Peyer's patch (tissue), 4 donors: Measurements from ENCODE around the gene NPR1. TPM values are rescaled to one million over a fixed set of nuclear protein-coding genes. Genes with fewer than 3 reads are reported as not detected.
A peak's percentile ranks its signal among the peaks of the same experiment; 100 is the strongest.

Experiments used
- DNase-seq, 3 donors: peaks; one replicate each; pipeline ENCODE4 v3.0.0-alpha.2; 2017 to 2019
- H3K27ac ChIP-seq, 4 donors: fragments of 200-600 bp; sonication (generic); one replicate each; pipeline ENCODE4 v1.5.1; 2016 to 2019
- H3K27me3 ChIP-seq, 2 donors: fragments of 200-600 bp; sonication (generic); one replicate each; pipeline ENCODE4 v1.5.1; 2019
- H3K36me3 ChIP-seq, 3 donors: fragments of 200-600 bp; sonication (generic); one replicate each; pipeline ENCODE4 v1.5.1; 2016 to 2019
- H3K4me1 ChIP-seq, 4 donors: fragments of 200-600 bp; sonication (generic); one replicate each; pipeline ENCODE4 v1.5.1; 2016 to 2019
- H3K4me3 ChIP-seq, 4 donors: fragments of 200-600 bp; sonication (generic); 1 replicate in 3 of 4; 2 replicates in 1 of 4; pipeline ENCODE4 v1.5.1; 2016 to 2019; ENCODE audit warnings: mild to moderate bottlenecking in 1 of 4
- H3K9me3 ChIP-seq, 4 donors: fragments of 200-600 bp; sonication (generic); one replicate each; pipeline ENCODE4 v1.5.1; 2016 to 2019; ENCODE audit warnings: mild to moderate bottlenecking in 1 of 4
- POLR2A ChIP-seq, 2 donors: fragments of 450-650 bp; IDR thresholded peaks; one replicate each; pipeline ENCODE4 v1.5.1; 2017; ENCODE audit warnings: antibody characterized with exemption in 2 of 2, mild to moderate bottlenecking in 2 of 2, moderate library complexity in 2 of 2
- total RNA-seq, 4 donors: library from RNA; depleted of rRNA; stranded (reverse); fragments of >200 nt; gene quantifications; one replicate each; pipeline ENCODE4 v1.1.0, GENCODE V29; 2016
- TF ChIP-seq, protein P1 (sequence below), 6 experiments: fragments of 450-650 bp in 4 of 6; fragments of 200-600 bp in 2 of 6; sonication (generic) in 1 of 6; IDR thresholded peaks; one replicate each; pipeline ENCODE4 v1.5.1; 2017 to 2019; ENCODE audit warnings: antibody characterized with exemption in 6 of 6, mild to moderate bottlenecking in 3 of 6, moderate library complexity in 1 of 6

NPR1 gene
- total RNA-seq, 4 donors from 2014 or later, result 5.0 to 17.3 (median 10.9) TPM

DNA sequence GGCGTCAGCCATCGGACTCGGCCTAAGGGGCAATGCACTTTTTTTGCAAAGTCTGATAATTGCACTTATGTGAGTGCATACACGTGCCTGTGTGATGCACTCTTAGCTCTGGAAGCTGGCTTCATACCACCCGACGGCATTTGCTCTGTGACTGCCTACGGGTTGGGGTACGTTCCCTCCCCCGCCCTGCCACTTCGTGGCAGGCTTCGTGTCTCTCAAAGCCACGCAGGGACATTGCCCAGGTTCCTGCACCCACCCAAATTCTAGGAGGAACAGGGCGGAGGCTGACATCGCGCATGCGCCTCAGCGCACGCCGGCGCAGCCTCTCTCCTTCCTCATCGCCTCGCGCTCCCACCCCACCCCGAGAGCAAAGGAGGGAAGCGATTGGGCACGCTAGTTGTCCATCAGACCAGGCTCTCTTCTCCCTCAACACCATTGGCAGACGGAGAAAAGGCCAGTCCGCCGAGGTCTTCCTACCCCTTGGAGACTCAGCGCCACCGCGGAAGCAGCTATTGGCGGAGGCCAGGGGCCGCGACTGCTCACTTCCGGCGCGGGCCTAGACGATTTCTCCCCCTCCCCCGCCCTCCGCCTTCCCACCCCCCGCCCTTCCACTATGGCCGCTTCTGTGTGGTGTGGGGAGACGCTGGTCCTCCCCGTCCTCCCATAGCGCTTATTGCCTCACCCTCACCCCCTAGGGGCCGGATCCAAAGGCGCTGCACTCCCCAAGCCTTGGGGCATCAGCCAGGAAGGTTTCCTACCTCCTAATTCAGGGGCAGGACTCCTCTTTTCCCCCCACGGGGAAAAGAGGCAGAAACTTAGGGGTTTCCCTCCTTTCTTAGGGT lies 49.2 kb downstream of the NPR1 start, which contains the start of gene INTS3:
Gene INTS3, plus strand, starts transcription at position 588 of the 842 bp plus-strand sequence. CDS start 585 bp downstream, outside the sequence.
- Histone ChIP-seq H3K9me3 (no peaks in the 10 kb centered on the region), H3K4me3 (peak within 1 kb of the TSS; percentile 53 to 88 (median 70)), H3K27ac (peak within 1 kb of the TSS; percentile 81 to 96 (median 90)), H3K4me1 (peaks cover 0 to 20% (median 0%) of the 10 kb centered on the region in 4 donors), H3K36me3 (no peaks in the 10 kb centered on the region), H3K27me3 (no peaks in the 10 kb centered on the region)
- DNase-seq, result peak; percentile 99 to 100 (median 99)
- TF ChIP-seq, protein P1, sequence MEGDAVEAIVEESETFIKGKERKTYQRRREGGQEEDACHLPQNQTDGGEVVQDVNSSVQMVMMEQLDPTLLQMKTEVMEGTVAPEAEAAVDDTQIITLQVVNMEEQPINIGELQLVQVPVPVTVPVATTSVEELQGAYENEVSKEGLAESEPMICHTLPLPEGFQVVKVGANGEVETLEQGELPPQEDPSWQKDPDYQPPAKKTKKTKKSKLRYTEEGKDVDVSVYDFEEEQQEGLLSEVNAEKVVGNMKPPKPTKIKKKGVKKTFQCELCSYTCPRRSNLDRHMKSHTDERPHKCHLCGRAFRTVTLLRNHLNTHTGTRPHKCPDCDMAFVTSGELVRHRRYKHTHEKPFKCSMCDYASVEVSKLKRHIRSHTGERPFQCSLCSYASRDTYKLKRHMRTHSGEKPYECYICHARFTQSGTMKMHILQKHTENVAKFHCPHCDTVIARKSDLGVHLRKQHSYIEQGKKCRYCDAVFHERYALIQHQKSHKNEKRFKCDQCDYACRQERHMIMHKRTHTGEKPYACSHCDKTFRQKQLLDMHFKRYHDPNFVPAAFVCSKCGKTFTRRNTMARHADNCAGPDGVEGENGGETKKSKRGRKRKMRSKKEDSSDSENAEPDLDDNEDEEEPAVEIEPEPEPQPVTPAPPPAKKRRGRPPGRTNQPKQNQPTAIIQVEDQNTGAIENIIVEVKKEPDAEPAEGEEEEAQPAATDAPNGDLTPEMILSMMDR (IDR thresholded peaks at IDR 0.05), result peak in 1 of 6 experiments; percentile 11
- peak; percentile 28 to 44 for TF ChIP-seq POLR2A (IDR thresholded peaks at IDR 0.05)

DNA sequence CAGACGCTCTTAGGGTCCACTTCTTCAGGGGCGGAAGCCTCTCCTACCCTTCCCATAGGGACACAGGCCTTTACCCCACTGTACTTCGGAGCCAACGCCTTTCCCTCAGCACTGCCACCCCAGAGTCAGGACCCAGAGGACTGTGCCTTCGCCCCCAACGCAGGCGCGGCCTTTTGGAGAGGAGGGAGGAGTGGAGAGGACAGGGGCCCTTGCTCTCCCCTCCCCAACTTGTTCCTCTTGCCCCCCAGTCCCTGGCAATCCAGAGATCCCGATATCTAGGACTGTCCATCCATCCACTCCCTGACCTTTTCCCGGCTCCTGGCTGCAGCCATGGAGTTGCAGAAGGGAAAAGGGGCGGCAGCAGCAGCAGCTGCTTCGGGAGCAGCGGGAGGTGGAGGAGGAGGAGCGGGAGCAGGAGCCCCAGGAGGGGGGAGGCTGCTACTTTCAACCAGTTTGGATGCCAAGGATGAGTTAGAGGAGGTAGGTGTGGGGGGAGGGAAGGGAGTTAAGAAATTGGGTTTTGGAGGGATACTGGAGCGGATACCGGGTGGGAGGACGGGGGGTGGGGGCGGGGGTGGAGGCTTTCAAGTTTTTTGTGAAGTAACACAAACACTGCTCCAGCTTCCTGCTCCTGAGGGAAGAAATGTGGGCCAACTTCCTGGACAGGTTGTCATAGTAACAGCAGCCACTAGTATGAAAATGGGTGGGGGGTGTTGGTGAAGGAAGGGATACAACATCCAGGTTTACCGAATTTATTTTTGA lies 50.0 kb downstream of the NPR1 start:
- Histone ChIP-seq H3K27me3 (no peaks in the 10 kb centered on the region), H3K9me3 (no peaks in the 10 kb centered on the region), H3K36me3 (no peaks in the 10 kb centered on the region), H3K27ac (peak overlapping the region; percentile 81 to 96 (median 90)), H3K4me3 (peak overlapping the region; percentile 53 to 88 (median 70)), H3K4me1 (peaks cover 0 to 20% (median 0%) of the 10 kb centered on the region in 4 donors)
- TF ChIP-seq, protein P1 (IDR thresholded peaks at IDR 0.05), result no peak
- no peak for TF ChIP-seq POLR2A (IDR thresholded peaks at IDR 0.05)
- DNase-seq, result peak in 2 of 3 donors; percentile 53 to 66

GRCh38 chr1:153730468-153730988 lies 52.0 kb downstream of the NPR1 start:
- Histone ChIP-seq H3K27me3 (no peaks in the 10 kb centered on the region), H3K36me3 (no peaks in the 10 kb centered on the region), H3K4me3 (no peak overlapping the region), H3K4me1 (peaks cover 0 to 20% (median 0%) of the 10 kb centered on the region in 4 donors), H3K27ac (no peak overlapping the region), H3K9me3 (no peaks in the 10 kb centered on the region)
- no peak for DNase-seq
- TF ChIP-seq, protein P1 (IDR thresholded peaks at IDR 0.05), result no peak
- no peak for TF ChIP-seq POLR2A (IDR thresholded peaks at IDR 0.05)

DNA sequence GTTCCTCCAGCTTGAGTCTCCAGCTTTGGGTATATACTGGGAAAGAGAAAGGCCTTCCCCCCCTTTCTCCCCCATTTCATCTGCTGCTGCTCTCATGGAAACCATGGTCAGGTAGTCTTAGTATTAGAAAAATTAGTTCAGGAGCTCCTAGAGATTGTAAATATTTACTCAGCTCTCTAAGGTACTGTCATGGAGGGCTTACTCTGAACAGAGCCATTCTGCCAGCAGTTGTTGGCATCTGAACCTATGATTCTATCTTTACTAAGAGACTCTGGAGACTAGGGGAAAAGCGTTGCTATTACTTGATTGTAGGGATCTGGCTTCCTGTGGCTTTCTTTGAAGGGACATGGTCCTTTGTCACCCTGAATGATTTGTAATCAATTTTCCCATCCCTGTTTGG lies 55.5 kb downstream of the NPR1 start:
- TF ChIP-seq, protein P1 (IDR thresholded peaks at IDR 0.05), result no peak
- no peak for TF ChIP-seq POLR2A (IDR thresholded peaks at IDR 0.05)
- H3K36me3 ChIP-seq, result peaks cover 0 to 2% (median 0%) of the 10 kb centered on the region in 3 donors
- DNase-seq, result no peak
- H3K4me1 ChIP-seq, result peaks cover 0 to 11% (median 0%) of the 10 kb centered on the region in 4 donors
- H3K27me3 ChIP-seq, result no peaks in the 10 kb centered on the region
- H3K9me3 ChIP-seq, result no peaks in the 10 kb centered on the region
- H3K4me3 ChIP-seq, result no peak overlapping the region
- peak overlapping the region in 1 of 4 donors; percentile 39 for H3K27ac ChIP-seq

DNA sequence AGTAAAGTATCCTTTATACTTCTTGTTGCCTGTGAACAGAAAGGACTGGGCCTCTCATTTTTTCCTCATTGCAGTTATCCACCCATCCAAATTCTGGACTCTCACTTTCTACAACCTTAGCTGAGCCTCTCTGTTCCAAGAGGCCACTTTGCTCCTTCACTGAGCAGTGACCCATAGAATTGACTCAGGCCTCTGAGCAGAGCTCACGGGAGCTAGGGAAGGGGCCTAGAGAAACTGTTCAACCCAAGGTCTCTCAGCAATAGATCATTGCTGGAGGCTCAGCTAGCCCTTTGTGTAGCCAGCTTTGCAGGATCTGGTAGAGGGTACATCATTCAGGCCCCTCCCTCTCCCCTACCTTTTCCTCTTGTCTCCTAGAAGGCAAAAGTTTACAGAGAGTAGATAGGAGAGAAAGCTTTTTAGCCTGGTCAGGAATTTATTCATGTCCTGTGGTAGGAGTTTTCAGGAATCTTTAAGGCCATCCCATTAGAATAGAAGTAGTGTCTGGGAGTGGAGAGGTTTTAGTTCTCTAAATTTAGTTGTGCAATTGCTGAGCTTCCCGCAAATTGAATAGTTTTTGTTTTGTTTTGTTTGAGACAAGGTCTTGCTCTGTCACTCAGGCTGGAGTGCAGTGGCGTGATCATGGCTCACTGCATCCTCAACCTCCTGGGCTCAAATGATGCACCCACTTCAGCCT lies 56.1 kb downstream of the NPR1 start:
- no peak for DNase-seq
- peak overlapping the region in 1 of 4 donors; percentile 39 for H3K27ac ChIP-seq
- H3K4me1 ChIP-seq, result peaks cover 0 to 5% (median 0%) of the 10 kb centered on the region in 4 donors
- peaks cover 0 to 8% (median 0%) of the 10 kb centered on the region in 3 donors for H3K36me3 ChIP-seq
- TF ChIP-seq POLR2A (IDR thresholded peaks at IDR 0.05), result no peak
- TF ChIP-seq, protein P1 (IDR thresholded peaks at IDR 0.05), result no peak
- no peaks in the 10 kb centered on the region for H3K27me3 ChIP-seq
- H3K9me3 ChIP-seq, result no peaks in the 10 kb centered on the region
- H3K4me3 ChIP-seq, result no peak overlapping the region
